ENCODE data around the gene PLXNA4. TPM values are rescaled to one million over a fixed set of nuclear protein-coding genes. Genes with fewer than 3 reads are reported as not detected.

PLXNA4 gene
- total RNA-seq, 2 donors from 2014 or later: 12.2 to 27.7 TPM

GRCh38 chr7:132564090-132564489 lies 12.2 kb downstream of the PLXNA4 start:
- DNase-seq (ENCODE audit: low spot score): no peak
- no peak overlapping the region for H3K4me3 ChIP-seq
- H3K9me3 ChIP-seq: no peaks in the 10 kb centered on the region
- TF ChIP-seq CTCF (IDR thresholded peaks at IDR 0.05): no peak
- no peaks in the 10 kb centered on the region for H3K27me3 ChIP-seq (replicated peaks; ENCODE audit: insufficient read depth)
- no peaks in the 10 kb centered on the region for H3K36me3 ChIP-seq
- ATAC-seq (ENCODE audit: insufficient number of reproducible peaks, low FRiP score, low read depth): no peak
- H3K27ac ChIP-seq: no peak overlapping the region
- no peaks in the 10 kb centered on the region for H3K4me1 ChIP-seq (ENCODE audit: control insufficient read depth in 1 of 2, low read depth in 2 of 2)

- TF ChIP-seq CTCF (IDR thresholded peaks at IDR 0.05): no peak
- no peak for DNase-seq (ENCODE audit: low spot score)
These were observed 13.6 kb downstream of the PLXNA4 start for GRCh38 chr7:132562690-132563089.

GRCh38 chr7:132561763-132562162 lies 14.5 kb downstream of the PLXNA4 start:
- Histone ChIP-seq H3K4me3 (no peak overlapping the region), H3K27me3 (replicated peaks; ENCODE audit: insufficient read depth) (no peaks in the 10 kb centered on the region), H3K36me3 (no peaks in the 10 kb centered on the region), H3K4me1 (ENCODE audit: control insufficient read depth in 1 of 2, low read depth in 2 of 2) (no peaks in the 10 kb centered on the region), H3K9me3 (no peaks in the 10 kb centered on the region), H3K27ac (no peak overlapping the region)
- ATAC-seq (ENCODE audit: insufficient number of reproducible peaks, low FRiP score, low read depth) (no peak), DNase-seq (ENCODE audit: low spot score) (no peak)
- TF ChIP-seq CTCF (IDR thresholded peaks at IDR 0.05): no peak

More at GRCh38 chr7:132562690-132563089, 13.6 kb downstream of the PLXNA4 start:
- Histone ChIP-seq H3K4me1 (ENCODE audit: control insufficient read depth in 1 of 2, low read depth in 2 of 2) (no peaks in the 10 kb centered on the region), H3K36me3 (no peaks in the 10 kb centered on the region), H3K9me3 (no peaks in the 10 kb centered on the region), H3K4me3 (no peak overlapping the region), H3K27ac (no peak overlapping the region), H3K27me3 (replicated peaks; ENCODE audit: insufficient read depth) (no peaks in the 10 kb centered on the region)
- no peak for ATAC-seq (ENCODE audit: insufficient number of reproducible peaks, low FRiP score, low read depth)

GRCh38 chr7:132560825-132561529 lies 15.3 kb downstream of the PLXNA4 start:
- Histone ChIP-seq H3K27me3 (replicated peaks; ENCODE audit: insufficient read depth) (no peaks in the 10 kb centered on the region), H3K36me3 (no peaks in the 10 kb centered on the region), H3K27ac (no peak overlapping the region), H3K4me1 (ENCODE audit: control insufficient read depth in 1 of 2, low read depth in 2 of 2) (no peaks in the 10 kb centered on the region), H3K4me3 (no peak overlapping the region), H3K9me3 (no peaks in the 10 kb centered on the region)
- DNase-seq (ENCODE audit: low spot score) (no peak), ATAC-seq (ENCODE audit: insufficient number of reproducible peaks, low FRiP score, low read depth) (no peak)
- no peak for TF ChIP-seq CTCF (IDR thresholded peaks at IDR 0.05)

- H3K27ac ChIP-seq: no peak overlapping the region
- ATAC-seq (ENCODE audit: insufficient number of reproducible peaks, low FRiP score, low read depth): no peak
These were observed 16.2 kb downstream of the PLXNA4 start for GRCh38 chr7:132560105-132560504.

More at GRCh38 chr7:132560105-132560504, 16.2 kb downstream of the PLXNA4 start:
- no peaks in the 10 kb centered on the region for H3K36me3 ChIP-seq
- H3K27me3 ChIP-seq (replicated peaks; ENCODE audit: insufficient read depth): no peaks in the 10 kb centered on the region
- no peaks in the 10 kb centered on the region for H3K9me3 ChIP-seq
- no peak for TF ChIP-seq CTCF (IDR thresholded peaks at IDR 0.05)
- DNase-seq (ENCODE audit: low spot score): no peak
- H3K4me1 ChIP-seq (ENCODE audit: control insufficient read depth in 1 of 2, low read depth in 2 of 2): no peaks in the 10 kb centered on the region
- H3K4me3 ChIP-seq: no peak overlapping the region

Measured in thoracic aorta (tissue), 2 donors.